Measurements from ENCODE around the gene IARS1. TPM values are rescaled to one million over a fixed set of nuclear protein-coding genes. Genes with fewer than 3 reads are reported as not detected.

Gene IARS1
- total RNA-seq, 1 donor from 2014 or later, result 260 TPM

DNA sequence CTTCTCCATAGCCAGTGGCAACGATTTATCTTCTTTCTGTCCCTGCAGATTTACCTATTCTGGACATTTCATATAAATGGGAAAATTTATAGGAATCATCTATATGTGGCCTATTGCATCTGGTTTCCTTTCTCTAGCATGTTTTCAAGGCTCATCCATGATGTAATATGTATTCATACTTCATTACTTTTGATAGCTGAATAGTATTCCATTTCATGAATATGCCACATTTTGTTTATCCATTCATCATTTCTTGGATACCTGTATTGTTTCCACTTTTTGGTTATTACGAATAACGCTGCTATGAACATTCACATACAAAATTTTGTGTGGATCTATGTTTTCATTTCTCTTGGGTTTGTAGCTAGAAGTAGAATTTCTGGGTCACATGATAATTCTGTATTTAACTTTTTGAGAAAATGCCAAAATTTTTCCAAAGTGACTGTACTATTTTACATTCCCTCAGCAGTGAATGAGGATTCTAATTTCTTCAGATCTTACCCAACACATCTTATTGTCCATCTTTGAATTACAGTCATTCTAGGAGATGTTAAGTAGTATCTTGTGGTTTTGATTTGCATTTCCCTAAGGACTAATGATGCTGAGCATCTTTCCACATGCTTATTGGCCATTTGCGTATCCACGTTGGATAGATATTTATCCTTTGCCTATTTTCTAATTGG, 3.6 kb downstream of the IARS1 start:
- Mint-ChIP-seq H3K9me3 (no peaks in the 10 kb centered on the region), H3K4me3 (no peak overlapping the region), H3K4me1 (peaks cover 22% of the 10 kb centered on the region), H3K36me3 (peaks cover 24% of the 10 kb centered on the region), H3K27me3 (ENCODE audit: insufficient read depth, low read depth) (peaks cover 2% of the 10 kb centered on the region), H3K27ac (no peak overlapping the region)
- DNase-seq (ENCODE audit: low spot score), result no peak
- no peaks in the 10 kb centered on the region for H3K9me3 ChIP-seq (ENCODE audit: low read depth)
- TF ChIP-seq EZH2phosphoT487 (IDR thresholded peaks at IDR 0.05) (no peak), EZH2 (IDR thresholded peaks at IDR 0.05) (no peak)
- TF ChIP-seq, protein P1, sequence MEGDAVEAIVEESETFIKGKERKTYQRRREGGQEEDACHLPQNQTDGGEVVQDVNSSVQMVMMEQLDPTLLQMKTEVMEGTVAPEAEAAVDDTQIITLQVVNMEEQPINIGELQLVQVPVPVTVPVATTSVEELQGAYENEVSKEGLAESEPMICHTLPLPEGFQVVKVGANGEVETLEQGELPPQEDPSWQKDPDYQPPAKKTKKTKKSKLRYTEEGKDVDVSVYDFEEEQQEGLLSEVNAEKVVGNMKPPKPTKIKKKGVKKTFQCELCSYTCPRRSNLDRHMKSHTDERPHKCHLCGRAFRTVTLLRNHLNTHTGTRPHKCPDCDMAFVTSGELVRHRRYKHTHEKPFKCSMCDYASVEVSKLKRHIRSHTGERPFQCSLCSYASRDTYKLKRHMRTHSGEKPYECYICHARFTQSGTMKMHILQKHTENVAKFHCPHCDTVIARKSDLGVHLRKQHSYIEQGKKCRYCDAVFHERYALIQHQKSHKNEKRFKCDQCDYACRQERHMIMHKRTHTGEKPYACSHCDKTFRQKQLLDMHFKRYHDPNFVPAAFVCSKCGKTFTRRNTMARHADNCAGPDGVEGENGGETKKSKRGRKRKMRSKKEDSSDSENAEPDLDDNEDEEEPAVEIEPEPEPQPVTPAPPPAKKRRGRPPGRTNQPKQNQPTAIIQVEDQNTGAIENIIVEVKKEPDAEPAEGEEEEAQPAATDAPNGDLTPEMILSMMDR (IDR thresholded peaks at IDR 0.05), result no peak
- H2AFZ ChIP-seq (replicated peaks), result no peak overlapping the region
- H4K20me1 ChIP-seq (ENCODE audit: low read depth), result peaks cover 6% of the 10 kb centered on the region
- H3K79me2 ChIP-seq (ENCODE audit: low read depth), result peaks cover 94% of the 10 kb centered on the region
- no peak overlapping the region for H3K27ac ChIP-seq
- H3K4me2 ChIP-seq, result no peak overlapping the region
- peaks cover 14% of the 10 kb centered on the region for H3K4me1 ChIP-seq
- H3K4me3 ChIP-seq, result no peak overlapping the region
- H3K9ac ChIP-seq, result no peak overlapping the region
- peaks cover 6% of the 10 kb centered on the region for H3K36me3 ChIP-seq
- peaks cover 7% of the 10 kb centered on the region for H3F3A ChIP-seq (ENCODE audit: low read depth)
- H3K27me3 ChIP-seq, result no peaks in the 10 kb centered on the region

DNA sequence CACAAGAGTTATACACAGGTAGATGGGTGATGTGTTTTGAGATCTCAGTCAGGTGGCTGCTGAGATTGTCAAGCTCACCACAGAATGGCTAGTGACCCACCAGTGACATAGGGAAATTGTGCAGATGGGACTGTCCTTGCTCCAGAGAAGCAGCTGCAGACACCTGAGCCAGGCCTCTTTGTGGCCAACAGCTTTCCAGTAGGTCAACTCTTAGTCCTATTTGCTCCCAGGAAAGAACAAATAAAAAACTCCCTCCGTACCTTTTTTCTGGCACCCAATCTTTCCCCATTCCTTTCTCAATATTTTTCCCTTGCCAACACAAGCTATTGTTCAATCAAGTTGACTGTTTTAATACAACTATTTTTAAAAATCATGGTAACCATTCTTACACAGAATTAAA, 14.2 kb downstream of the IARS1 start:
- peaks cover 22% of the 10 kb centered on the region for H3K36me3 Mint-ChIP-seq
- Histone ChIP-seq H3K4me3 (no peak overlapping the region), H3F3A (ENCODE audit: low read depth) (no peaks in the 10 kb centered on the region), H3K9ac (no peak overlapping the region), H3K79me2 (ENCODE audit: low read depth) (peaks cover 23% of the 10 kb centered on the region), H3K4me1 (no peaks in the 10 kb centered on the region), H3K27ac (no peak overlapping the region), H3K9me3 (ENCODE audit: low read depth) (no peaks in the 10 kb centered on the region), H3K36me3 (peaks cover 31% of the 10 kb centered on the region), H3K4me2 (no peak overlapping the region), H3K27me3 (no peaks in the 10 kb centered on the region), H4K20me1 (ENCODE audit: low read depth) (peaks cover 18% of the 10 kb centered on the region), H2AFZ (replicated peaks) (no peak overlapping the region)
- no peaks in the 10 kb centered on the region for H3K9me3 Mint-ChIP-seq
- no peaks in the 10 kb centered on the region for H3K27me3 Mint-ChIP-seq (ENCODE audit: insufficient read depth, low read depth)
- H3K4me1 Mint-ChIP-seq, result no peaks in the 10 kb centered on the region
- no peak for DNase-seq (ENCODE audit: low spot score)
- no peak overlapping the region for H3K27ac Mint-ChIP-seq
- H3K4me3 Mint-ChIP-seq, result no peak overlapping the region
- TF ChIP-seq EZH2phosphoT487 (IDR thresholded peaks at IDR 0.05) (no peak), EZH2 (IDR thresholded peaks at IDR 0.05) (no peak)
- TF ChIP-seq, protein P1 (IDR thresholded peaks at IDR 0.05), result no peak

DNA sequence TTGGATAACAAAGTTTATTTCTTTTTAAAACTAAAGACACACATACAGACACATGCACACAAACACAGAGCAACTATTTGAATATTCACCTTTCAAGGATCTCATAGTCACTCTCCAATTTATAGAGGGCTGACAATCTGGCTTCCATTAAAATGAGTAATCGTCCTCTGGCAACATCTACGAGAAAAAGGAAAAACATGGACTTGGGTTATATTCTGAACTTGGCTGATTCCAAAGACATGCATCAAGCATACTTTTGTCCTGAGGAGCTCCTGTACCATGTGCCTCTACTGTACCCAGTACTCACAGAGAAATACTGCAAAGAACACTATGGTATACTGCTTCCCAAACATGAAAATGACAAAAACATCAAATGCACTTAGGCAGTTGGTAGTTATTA, 15.4 kb downstream of the IARS1 start:
- Histone ChIP-seq H4K20me1 (ENCODE audit: low read depth) (peaks cover 11% of the 10 kb centered on the region), H3K9ac (no peak overlapping the region), H3K27me3 (no peaks in the 10 kb centered on the region), H3K4me1 (no peaks in the 10 kb centered on the region), H3K4me2 (no peak overlapping the region), H3K36me3 (peaks cover 31% of the 10 kb centered on the region), H3K9me3 (ENCODE audit: low read depth) (no peaks in the 10 kb centered on the region), H3K4me3 (no peak overlapping the region), H3K27ac (no peak overlapping the region), H2AFZ (replicated peaks) (no peak overlapping the region), H3K79me2 (ENCODE audit: low read depth) (peaks cover 13% of the 10 kb centered on the region), H3F3A (ENCODE audit: low read depth) (no peaks in the 10 kb centered on the region)
- TF ChIP-seq, protein P1 (IDR thresholded peaks at IDR 0.05), result no peak
- no peak for TF ChIP-seq EZH2 (IDR thresholded peaks at IDR 0.05)
- no peak for TF ChIP-seq EZH2phosphoT487 (IDR thresholded peaks at IDR 0.05)
- no peak overlapping the region for H3K4me3 Mint-ChIP-seq
- H3K27me3 Mint-ChIP-seq (ENCODE audit: insufficient read depth, low read depth), result no peaks in the 10 kb centered on the region
- H3K4me1 Mint-ChIP-seq, result no peaks in the 10 kb centered on the region
- H3K9me3 Mint-ChIP-seq, result no peaks in the 10 kb centered on the region
- H3K27ac Mint-ChIP-seq, result no peak overlapping the region
- DNase-seq (ENCODE audit: low spot score), result no peak
- peaks cover 25% of the 10 kb centered on the region for H3K36me3 Mint-ChIP-seq
